Mesendoderm (in vitro differentiated cells): Measurements from ENCODE around the gene TFF3.

Source experiments
- DNase-seq: peaks from one replicate; pipeline ENCODE4 v3.0.0; 2013
- H2AK5ac ChIP-seq: 2 replicates; pipeline ENCODE4 v1.6.1; 2013; ENCODE audit warnings: low read length, inconsistent platforms
- H2BK120ac ChIP-seq: 2 replicates; pipeline ENCODE4 v1.6.1; 2013; ENCODE audit warnings: low read depth, mild to moderate bottlenecking, low read length, moderate library complexity, mixed read lengths
- H2BK15ac ChIP-seq: replicated peaks from 2 replicates; pipeline ENCODE4 v1.6.1; 2013; ENCODE audit warnings: low read depth, mild to moderate bottlenecking, moderate library complexity
- H2BK5ac ChIP-seq: 2 replicates; pipeline ENCODE4 v1.6.1; 2013; ENCODE audit warnings: low read length, inconsistent platforms
- H3K18ac ChIP-seq: 2 replicates; pipeline ENCODE4 v1.6.1; 2013; ENCODE audit warnings: mild to moderate bottlenecking, low read length, mixed read lengths
- H3K23ac ChIP-seq: one replicate; pipeline ENCODE4 v1.6.1; 2013; ENCODE audit warnings: low read length
- H3K27ac ChIP-seq: 2 replicates; pipeline ENCODE4 v1.5.1; 2013; ENCODE audit warnings: low read depth, mild to moderate bottlenecking, inconsistent platforms, low read length, moderate library complexity
- H3K27me3 ChIP-seq: 2 replicates; pipeline ENCODE4 v1.6.1; 2013; ENCODE audit warnings: low read length, control low read depth, mild to moderate bottlenecking, inconsistent platforms; ENCODE audit not compliant: insufficient read depth, poor library complexity
- H3K36me3 ChIP-seq: 2 replicates; pipeline ENCODE4 v1.6.1; 2013; ENCODE audit warnings: low read length, inconsistent platforms; ENCODE audit not compliant: control insufficient read depth, insufficient read depth
- H3K4ac ChIP-seq: one replicate; pipeline ENCODE4 v1.6.1; 2013; ENCODE audit warnings: low read depth, mild to moderate bottlenecking, low read length, moderate library complexity
- H3K4me1 ChIP-seq: 2 replicates; pipeline ENCODE4 v1.6.1; 2013; ENCODE audit warnings: low read depth, low read length, inconsistent platforms; ENCODE audit not compliant: control insufficient read depth
- H3K4me2 ChIP-seq: 2 replicates; pipeline ENCODE4 v1.6.1; 2013; ENCODE audit warnings: low read length
- H3K4me3 ChIP-seq: 2 replicates; pipeline ENCODE4 v1.5.1; 2013; ENCODE audit warnings: mild to moderate bottlenecking, low read length
- H3K56ac ChIP-seq: one replicate; pipeline ENCODE4 v1.6.1; 2013; ENCODE audit warnings: low read length
- H3K79me1 ChIP-seq: 2 replicates; pipeline ENCODE4 v1.6.1; 2013; ENCODE audit warnings: low read length, inconsistent platforms
- H3K79me2 ChIP-seq: 2 replicates; pipeline ENCODE4 v1.6.1; 2013; ENCODE audit warnings: mild to moderate bottlenecking, low read length; ENCODE audit not compliant: control insufficient read depth, insufficient read depth
- H3K9ac ChIP-seq: 2 replicates; pipeline ENCODE4 v1.6.1; 2013; ENCODE audit warnings: low read length, inconsistent platforms
- H4K5ac ChIP-seq: one replicate; pipeline ENCODE4 v1.6.1; 2013; ENCODE audit warnings: low read length
- H4K8ac ChIP-seq: one replicate; pipeline ENCODE4 v1.6.1; 2013; ENCODE audit warnings: low read depth, mild to moderate bottlenecking, control low read depth, low read length, moderate library complexity
- WGBS: extraction: QIAGEN DNeasy Blood & Tissue Kit; methylation state at CpG from one replicate; pipeline ENCODE4 v1.1.7; 2013; ENCODE audit warnings: low lambda C conversion rate, missing lambda C conversion rate; ENCODE audit not compliant: insufficient coverage; ENCODE audit errors: extremely low coverage; 5-methylcytosine and 5-hydroxymethylcytosine counted together

TFF3 gene

GRCh38 chr21:42353623-42354022, 38.4 kb upstream of the TFF3 start:
- no CpG with 5 or more reads among the region's 5 CpGs for WGBS
- no peaks in the 10 kb centered on the region for H3K4me1 ChIP-seq
- no peak overlapping the region for H3K56ac ChIP-seq
- no peak overlapping the region for H3K4me2 ChIP-seq
- H2BK120ac ChIP-seq: no peak overlapping the region
- H3K9ac ChIP-seq: no peak overlapping the region
- no peak overlapping the region for H3K27ac ChIP-seq
- no peak overlapping the region for H2BK5ac ChIP-seq
- DNase-seq: no peak
- H3K79me1 ChIP-seq: no peaks in the 10 kb centered on the region
- no peak overlapping the region for H2BK15ac ChIP-seq
- no peak overlapping the region for H3K18ac ChIP-seq
- H4K5ac ChIP-seq: no peak overlapping the region
- no peaks in the 10 kb centered on the region for H3K36me3 ChIP-seq
- no peak overlapping the region for H4K8ac ChIP-seq
- H3K79me2 ChIP-seq: no peaks in the 10 kb centered on the region
- H3K27me3 ChIP-seq: no peaks in the 10 kb centered on the region
- no peak overlapping the region for H3K4ac ChIP-seq
- H3K4me3 ChIP-seq: no peak overlapping the region
- H2AK5ac ChIP-seq: no peak overlapping the region
- no peak overlapping the region for H3K23ac ChIP-seq

GRCh38 chr21:42352441-42353095, 37.4 kb upstream of the TFF3 start:
- Histone ChIP-seq H3K36me3 (no peaks in the 10 kb centered on the region), H2BK120ac (no peak overlapping the region), H3K79me2 (no peaks in the 10 kb centered on the region), H2BK15ac (no peak overlapping the region), H2AK5ac (no peak overlapping the region), H4K8ac (no peak overlapping the region), H3K27ac (no peak overlapping the region), H3K79me1 (no peaks in the 10 kb centered on the region), H3K4me3 (no peak overlapping the region), H2BK5ac (no peak overlapping the region), H3K4me1 (no peaks in the 10 kb centered on the region), H3K4ac (no peak overlapping the region), H3K27me3 (no peaks in the 10 kb centered on the region), H3K4me2 (no peak overlapping the region), H3K56ac (no peak overlapping the region), H4K5ac (no peak overlapping the region), H3K23ac (no peak overlapping the region), H3K18ac (no peak overlapping the region), H3K9ac (no peak overlapping the region)
- no CpG with 5 or more reads among the region's 14 CpGs for WGBS
- DNase-seq: no peak

- H2BK15ac ChIP-seq: no peak overlapping the region
- no peaks in the 10 kb centered on the region for H3K79me1 ChIP-seq
- no peak overlapping the region for H3K23ac ChIP-seq
- no peaks in the 10 kb centered on the region for H3K79me2 ChIP-seq
- no CpG with 5 or more reads among the region's 11 CpGs for WGBS
- no peak overlapping the region for H2BK120ac ChIP-seq
- no peak overlapping the region for H3K4me2 ChIP-seq
- no peaks in the 10 kb centered on the region for H3K36me3 ChIP-seq
- H4K5ac ChIP-seq: no peak overlapping the region
- no peak overlapping the region for H3K4me3 ChIP-seq
- H3K4me1 ChIP-seq: no peaks in the 10 kb centered on the region
- H3K27ac ChIP-seq: no peak overlapping the region
- H2BK5ac ChIP-seq: no peak overlapping the region
- no peak overlapping the region for H4K8ac ChIP-seq
- no peak for DNase-seq
- no peak overlapping the region for H3K18ac ChIP-seq
- no peak overlapping the region for H3K9ac ChIP-seq
- H2AK5ac ChIP-seq: no peak overlapping the region
- H3K4ac ChIP-seq: no peak overlapping the region
- H3K27me3 ChIP-seq: no peaks in the 10 kb centered on the region
- no peak overlapping the region for H3K56ac ChIP-seq
Measured at GRCh38 chr21:42351626-42352440, 36.6 kb upstream of the TFF3 start.

- H3K27ac ChIP-seq: no peak within 1 kb of the TSS
- no peak within 1 kb of the TSS for H4K5ac ChIP-seq
- H3K27me3 ChIP-seq: no peaks in the 10 kb centered on the region
- no peaks in the 10 kb centered on the region for H3K36me3 ChIP-seq
- H3K18ac ChIP-seq: no peak within 1 kb of the TSS
- no peaks in the 10 kb centered on the region for H3K79me1 ChIP-seq
- no peak within 1 kb of the TSS for H3K4ac ChIP-seq
- H3K23ac ChIP-seq: no peak within 1 kb of the TSS
- H3K9ac ChIP-seq: no peak within 1 kb of the TSS
- no peak within 1 kb of the TSS for H2BK5ac ChIP-seq
- WGBS: no CpG with 5 or more reads among the region's 13 CpGs
- H4K8ac ChIP-seq: no peak within 1 kb of the TSS
- DNase-seq: no peak
- no peak within 1 kb of the TSS for H3K4me2 ChIP-seq
- H3K4me1 ChIP-seq: no peaks in the 10 kb centered on the region
- no peak within 1 kb of the TSS for H2BK15ac ChIP-seq
- no peak within 1 kb of the TSS for H2AK5ac ChIP-seq
- H2BK120ac ChIP-seq: no peak within 1 kb of the TSS
- no peak within 1 kb of the TSS for H3K56ac ChIP-seq
- no peaks in the 10 kb centered on the region for H3K79me2 ChIP-seq
- H3K4me3 ChIP-seq: no peak within 1 kb of the TSS
Measured at GRCh38 chr21:42350927-42351426, 35.8 kb upstream of the TFF3 start, which contains the start of gene TFF2. TFF2 (minus strand) TSS chr21:42350994; CDS start chr21:42350957, 37 bp downstream.

GRCh38 chr21:42350318-42350910, 35.2 kb upstream of the TFF3 start:
- Histone ChIP-seq H2BK5ac (no peak overlapping the region), H2AK5ac (no peak overlapping the region), H3K4ac (no peak overlapping the region), H3K27ac (no peak overlapping the region), H2BK120ac (no peak overlapping the region), H3K79me2 (no peaks in the 10 kb centered on the region), H3K23ac (no peak overlapping the region), H3K4me1 (no peaks in the 10 kb centered on the region), H4K5ac (no peak overlapping the region), H3K79me1 (no peaks in the 10 kb centered on the region), H3K56ac (no peak overlapping the region), H2BK15ac (no peak overlapping the region), H4K8ac (no peak overlapping the region), H3K4me3 (no peak overlapping the region), H3K27me3 (no peaks in the 10 kb centered on the region), H3K4me2 (no peak overlapping the region), H3K9ac (no peak overlapping the region), H3K18ac (no peak overlapping the region), H3K36me3 (no peaks in the 10 kb centered on the region)
- no CpG with 5 or more reads among the region's 11 CpGs for WGBS
- DNase-seq: no peak
